Adipocyte (in vitro differentiated cells): ENCODE data around the gene POTEH.
"Not testable (repeated sequence)": the region's sequence is repeated elsewhere in the genome, so short reads cannot be mapped to it uniquely, and the experiment has no call there.

ENCODE experiments used
- DNase-seq: peaks from one replicate; pipeline ENCODE4 v3.0.0-alpha.2; 2015; ENCODE audit warnings: low read depth
- H3K27me3 ChIP-seq: replicated peaks from 2 replicates; pipeline ENCODE4 v1.7.0; 2013; ENCODE audit warnings: mild to moderate bottlenecking, low read length, moderate library complexity; ENCODE audit not compliant: control insufficient read depth, insufficient read depth
- H3K36me3 ChIP-seq: 2 replicates; pipeline ENCODE4 v1.7.0; 2013; ENCODE audit warnings: low read length, mild to moderate bottlenecking, moderate library complexity; ENCODE audit not compliant: control insufficient read depth, insufficient read depth, severe bottlenecking
- H3K4me1 ChIP-seq: 2 replicates; pipeline ENCODE4 v1.7.0; 2013; ENCODE audit warnings: mild to moderate bottlenecking, low read length, moderate library complexity; ENCODE audit not compliant: control insufficient read depth, insufficient read depth
- H3K4me3 ChIP-seq: 2 replicates; pipeline ENCODE4 v1.7.0; 2013; ENCODE audit warnings: mild to moderate bottlenecking, low read length, moderate library complexity
- H3K9ac ChIP-seq: 2 replicates; pipeline ENCODE4 v1.7.0; 2013; ENCODE audit warnings: mild to moderate bottlenecking, low read length, moderate library complexity
- H3K9me3 ChIP-seq: 2 replicates; pipeline ENCODE4 v1.7.0; 2013; ENCODE audit warnings: mild to moderate bottlenecking, low read length, moderate library complexity; ENCODE audit not compliant: control insufficient read depth

The POTEH gene

DNA sequence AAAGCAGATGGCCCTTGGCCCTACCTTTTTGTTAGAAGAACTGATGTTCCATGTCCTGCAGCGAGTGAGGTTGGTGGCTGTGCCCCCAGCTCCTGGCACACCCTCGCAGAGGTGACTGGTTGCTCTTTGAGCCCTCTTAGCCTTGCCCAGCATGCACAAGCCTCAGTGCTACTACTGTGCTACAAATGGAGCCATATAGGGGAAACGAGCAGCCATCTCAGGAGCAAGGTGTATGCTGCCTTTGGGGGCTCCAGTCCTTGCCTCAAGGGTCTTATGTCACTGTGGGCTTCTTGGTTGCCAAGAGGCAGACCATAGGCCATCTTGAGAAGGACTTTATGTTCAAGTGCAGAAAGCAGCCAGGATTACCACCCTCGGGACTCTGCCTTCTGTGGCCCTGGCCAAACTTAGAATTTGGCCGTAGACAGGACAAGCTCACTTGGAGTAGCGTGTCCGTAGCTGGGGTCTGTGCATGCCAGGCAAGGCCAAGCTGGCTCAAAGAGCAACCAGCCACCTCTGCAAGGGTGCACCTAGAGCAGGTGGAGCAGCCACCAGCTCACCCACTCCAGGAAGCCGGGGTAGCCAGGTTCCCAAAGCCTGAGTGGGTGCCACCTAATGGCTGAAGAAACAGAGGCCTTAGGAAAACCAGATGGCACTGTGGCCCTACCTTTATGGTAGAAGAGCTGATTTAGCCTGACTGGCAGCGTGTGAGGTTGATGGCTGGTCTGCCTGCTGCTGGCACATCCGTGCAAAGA is 48.5 kb downstream of the POTEH start:
- not testable (repeated sequence) for H3K4me1 ChIP-seq, H3K9ac ChIP-seq, H3K4me3 ChIP-seq, DNase-seq, H3K9me3 ChIP-seq, H3K27me3 ChIP-seq, H3K36me3 ChIP-seq

DNA sequence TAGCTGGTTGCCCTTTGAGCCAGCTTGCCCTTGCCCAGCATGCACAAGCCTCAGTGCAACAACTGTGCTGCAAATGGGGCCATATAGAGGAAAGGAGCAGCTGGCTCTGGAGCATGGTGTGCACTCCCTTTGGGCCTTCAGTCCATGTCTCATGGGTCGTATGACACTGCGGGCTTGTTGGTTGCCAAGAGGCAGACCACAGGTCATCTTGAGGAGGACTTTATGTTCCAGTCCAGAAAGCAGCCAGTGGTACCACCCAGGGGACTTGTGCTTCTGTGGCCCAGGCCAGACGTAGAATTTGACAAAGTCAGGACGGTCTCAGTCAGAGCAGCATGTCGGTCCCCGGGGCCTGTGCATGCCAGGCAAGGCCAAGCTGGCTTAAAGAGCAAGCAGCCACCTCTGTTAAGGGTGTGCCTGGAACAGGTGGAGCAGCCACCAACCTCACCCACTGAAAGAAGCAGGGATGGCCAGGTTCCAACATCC is 49.1 kb downstream of the POTEH start:
- H3K9ac ChIP-seq, H3K27me3 ChIP-seq, DNase-seq, H3K4me1 ChIP-seq, H3K4me3 ChIP-seq, H3K36me3 ChIP-seq, H3K9me3 ChIP-seq: not testable (repeated sequence)

DNA sequence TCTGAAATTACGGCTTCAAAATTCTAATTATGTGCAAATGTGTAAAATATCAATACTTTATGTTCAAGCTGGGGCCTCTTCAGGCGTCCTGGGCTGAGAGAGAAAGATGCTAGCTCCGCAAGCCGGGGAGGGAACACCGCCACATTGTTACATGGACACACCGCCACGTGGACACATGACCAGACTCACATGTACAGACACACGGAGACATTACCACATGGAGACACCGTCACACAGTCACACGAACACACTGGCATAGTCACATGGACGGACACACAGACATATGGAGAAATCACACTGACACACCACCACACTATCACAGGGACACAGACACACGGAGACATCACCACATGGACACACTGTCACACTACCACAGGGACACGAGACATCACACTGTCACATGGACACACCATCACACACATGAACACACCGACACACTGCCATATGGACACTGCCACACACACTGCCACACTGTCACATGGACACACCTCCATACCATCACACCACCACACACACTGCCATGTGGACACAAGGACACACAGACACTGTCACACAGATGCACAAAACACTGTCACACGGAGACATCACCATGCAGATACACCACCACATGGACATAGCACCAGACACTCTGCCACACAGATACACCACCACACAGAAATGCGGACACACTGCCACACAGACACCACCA is 58.0 kb downstream of the POTEH start:
- not testable (repeated sequence) for H3K36me3 ChIP-seq, H3K4me1 ChIP-seq, H3K4me3 ChIP-seq, H3K9ac ChIP-seq, H3K9me3 ChIP-seq, DNase-seq, H3K27me3 ChIP-seq

DNA sequence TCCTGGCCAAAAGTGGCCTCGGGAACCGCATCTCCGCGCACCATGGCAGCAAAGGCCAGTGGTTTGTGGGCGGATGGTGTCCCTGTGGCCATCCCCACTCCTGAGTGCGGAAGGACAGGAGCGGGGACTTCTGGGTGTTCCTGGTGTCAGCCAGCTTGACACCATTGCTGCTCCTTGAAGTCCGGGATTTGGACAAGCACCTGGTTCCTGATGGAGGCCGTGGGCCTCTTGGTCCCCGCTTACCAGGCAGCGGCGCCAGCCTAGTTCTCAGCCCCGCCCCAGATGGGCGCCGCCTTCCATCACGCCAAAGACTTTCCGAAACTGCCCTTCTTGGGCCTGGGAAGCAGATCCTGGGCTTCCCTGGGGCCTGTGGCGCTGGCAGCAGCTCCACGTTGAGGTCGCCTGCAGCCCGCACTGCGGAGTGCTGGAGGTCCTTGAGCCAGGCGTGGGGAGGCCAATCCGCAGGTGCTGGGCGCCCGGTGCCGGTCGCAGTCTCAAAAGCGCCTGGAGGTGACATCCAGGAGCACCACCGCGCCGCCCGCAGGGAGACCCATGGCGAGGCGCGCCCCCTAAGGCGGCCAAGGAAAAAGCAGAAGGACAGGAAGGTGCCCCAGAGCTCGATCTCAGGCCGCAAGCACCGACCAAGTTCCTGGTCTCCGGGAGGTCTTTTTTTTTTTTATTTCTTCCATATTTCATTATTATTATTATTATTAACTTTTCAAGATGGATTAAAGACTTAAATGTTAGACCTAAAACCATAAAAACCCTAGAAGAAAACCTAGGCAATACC is 59.5 kb downstream of the POTEH start:
- H3K36me3 ChIP-seq, H3K9ac ChIP-seq, DNase-seq: not testable (repeated sequence)

DNA sequence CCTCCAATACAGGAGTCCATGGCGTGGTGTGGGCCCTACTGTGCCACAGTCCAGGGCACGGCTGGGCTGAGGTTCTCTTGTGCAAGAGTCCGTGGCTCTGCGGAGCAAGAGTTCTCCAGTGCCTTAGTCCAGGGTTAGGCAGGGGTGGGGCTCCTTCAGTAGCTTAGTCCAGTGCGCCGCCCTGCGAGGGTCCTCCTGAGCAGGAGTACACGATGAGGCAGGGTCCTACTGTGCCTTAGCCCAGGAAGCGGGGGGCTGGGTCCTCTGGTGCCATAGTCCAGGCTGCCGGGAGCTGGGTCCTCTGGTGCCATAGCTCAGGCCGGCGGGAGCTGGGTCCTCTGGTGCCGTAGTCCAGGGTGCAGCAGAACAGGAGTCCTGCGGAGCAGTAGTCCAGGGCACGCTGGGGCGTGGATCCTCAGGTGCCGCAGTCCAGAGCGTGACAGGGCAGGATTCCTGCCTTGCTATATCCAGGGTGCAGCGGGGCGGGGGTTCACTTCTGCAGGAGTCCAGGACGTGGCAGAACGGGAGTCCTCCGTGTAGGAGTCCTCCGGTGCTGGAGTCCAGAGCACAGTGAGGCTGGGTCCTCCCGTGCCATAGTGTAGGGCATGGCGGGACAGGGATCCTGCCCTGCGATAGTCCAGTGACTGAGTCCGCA is 69.7 kb downstream of the POTEH start:
- H3K27me3 ChIP-seq, H3K4me1 ChIP-seq, H3K9ac ChIP-seq, H3K4me3 ChIP-seq, DNase-seq, H3K36me3 ChIP-seq, H3K9me3 ChIP-seq: not testable (repeated sequence)

More for the DNA sequence above, 59.5 kb downstream of the POTEH start:
- not testable (repeated sequence) for H3K4me1 ChIP-seq, H3K9me3 ChIP-seq, H3K27me3 ChIP-seq, H3K4me3 ChIP-seq

DNA sequence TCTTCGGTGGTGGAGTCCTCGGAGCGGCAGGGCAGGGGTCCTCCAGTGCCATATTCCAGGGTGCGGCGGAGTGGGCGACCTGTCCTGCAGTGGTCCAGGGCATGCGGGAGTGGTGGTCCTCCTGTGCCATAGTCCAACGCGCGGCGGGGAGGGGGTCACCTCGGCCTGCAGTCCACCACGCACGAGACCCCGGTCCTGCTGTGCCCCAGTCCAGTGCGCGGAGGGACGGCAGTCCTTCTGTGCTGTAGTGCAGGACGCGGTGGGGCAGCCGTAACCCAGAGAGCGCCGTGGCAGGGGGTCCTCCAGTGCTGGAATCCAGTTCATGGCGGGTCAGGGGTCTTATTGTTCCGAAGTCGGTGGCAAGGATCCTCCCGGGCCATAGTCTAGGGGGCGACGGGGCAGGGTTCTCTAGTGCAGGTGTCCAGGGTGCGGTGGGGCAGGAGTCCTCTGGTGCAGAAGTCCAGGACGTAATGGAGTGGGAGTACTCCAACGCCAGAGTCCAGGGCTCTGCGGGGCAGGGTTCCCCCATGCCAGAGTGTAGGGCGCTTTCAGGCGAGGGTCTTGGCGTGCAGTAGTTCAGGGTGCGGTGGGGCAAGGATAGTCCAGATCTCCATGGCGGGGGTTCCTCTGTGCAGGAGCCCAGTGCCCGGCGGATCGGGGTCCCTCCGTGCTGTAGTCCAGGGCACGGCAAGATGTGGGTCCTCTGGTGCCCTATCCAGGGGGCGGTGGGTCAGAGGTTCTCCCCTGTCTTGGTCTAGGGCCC is 70.7 kb downstream of the POTEH start:
- not testable (repeated sequence) for H3K9me3 ChIP-seq, H3K4me1 ChIP-seq, H3K27me3 ChIP-seq, H3K36me3 ChIP-seq, H3K9ac ChIP-seq, H3K4me3 ChIP-seq, DNase-seq

DNA sequence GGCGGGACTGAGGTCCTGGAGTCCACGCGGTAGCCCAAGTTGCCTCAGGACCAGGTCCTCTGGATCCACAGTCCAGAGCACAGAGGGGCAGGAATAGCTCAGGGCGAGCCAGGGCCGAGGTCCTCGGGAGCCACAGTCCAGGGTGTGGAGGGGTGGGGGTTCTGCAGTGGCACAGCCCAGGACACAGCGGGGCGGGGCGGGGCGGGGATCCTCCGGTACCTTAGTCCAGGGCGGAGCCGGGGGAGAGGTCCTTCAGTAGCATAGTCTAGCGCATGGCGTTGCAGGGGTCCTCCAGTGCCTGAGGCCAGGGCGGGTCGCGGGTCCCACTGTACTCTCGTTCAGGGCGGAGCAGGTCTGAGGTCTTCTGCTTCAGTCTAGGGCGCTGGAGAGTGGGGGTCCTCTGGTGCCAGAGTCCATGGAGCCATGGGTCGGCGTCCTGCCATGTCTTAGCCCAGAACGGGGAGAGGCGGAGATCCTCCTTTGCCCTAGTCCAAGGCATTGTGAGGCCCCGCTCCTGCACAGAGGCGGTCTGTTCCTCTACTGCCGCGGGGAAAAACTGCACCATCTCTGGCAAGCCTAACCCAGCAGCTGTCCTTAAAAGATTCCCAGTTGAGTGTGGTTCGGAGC is 71.4 kb downstream of the POTEH start:
- H3K9me3 ChIP-seq, H3K36me3 ChIP-seq, H3K4me3 ChIP-seq, H3K4me1 ChIP-seq, DNase-seq, H3K9ac ChIP-seq, H3K27me3 ChIP-seq: not testable (repeated sequence)

DNA sequence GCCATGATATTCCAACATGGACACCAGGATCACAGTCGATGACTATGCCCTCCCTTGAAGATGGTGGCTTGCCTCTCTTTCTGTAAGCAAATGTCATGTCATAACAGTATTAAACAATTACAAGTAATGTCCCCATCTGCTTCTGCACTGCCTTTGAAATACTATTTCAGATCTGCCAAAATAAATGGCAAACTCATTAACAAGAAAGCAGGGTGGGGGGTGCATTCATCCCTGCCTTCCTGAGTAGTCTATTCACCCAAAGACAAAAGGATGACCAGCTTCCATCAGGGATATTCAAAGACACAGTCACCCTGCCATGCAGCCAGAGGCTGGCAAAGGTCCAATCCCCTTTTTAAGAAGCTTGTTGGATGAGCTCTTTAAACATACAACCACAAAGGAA is 73.7 kb downstream of the POTEH start:
- not testable (repeated sequence) for H3K9me3 ChIP-seq, H3K36me3 ChIP-seq, DNase-seq, H3K4me1 ChIP-seq, H3K9ac ChIP-seq, H3K27me3 ChIP-seq, H3K4me3 ChIP-seq
